Measurements from ENCODE around the gene RASD2.

The RASD2 gene

DNA sequence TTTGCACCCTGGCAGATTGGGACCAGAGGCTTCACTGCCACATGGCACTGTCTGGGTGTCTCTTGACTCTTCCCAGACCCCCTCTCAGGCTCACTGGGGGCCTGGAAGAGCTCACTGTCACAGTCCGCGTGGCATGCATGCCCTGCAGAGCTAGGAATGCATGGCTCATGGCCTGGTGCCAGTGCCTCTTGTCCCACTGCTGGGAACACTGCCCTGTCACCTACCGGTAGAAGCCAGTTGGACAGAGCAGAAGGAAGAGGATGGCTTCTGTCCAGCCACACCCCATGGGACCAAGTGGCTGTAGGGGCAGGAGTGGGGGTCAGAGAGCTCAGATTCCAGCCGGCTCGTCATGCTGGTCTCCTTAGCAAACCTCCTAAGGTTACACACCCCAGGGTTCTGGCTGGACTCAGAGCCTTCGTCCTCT, 46.8 kb downstream of the RASD2 start:
- H3K27me3 ChIP-seq (ENCODE audit: control insufficient read depth, insufficient read depth, low read length), result peaks cover 6% of the 10 kb centered on the region
- H3K9ac ChIP-seq (ENCODE audit: low read length), result no peak overlapping the region
- H3K9me3 ChIP-seq (ENCODE audit: control insufficient read depth, low read length), result no peaks in the 10 kb centered on the region
- H3K4me1 ChIP-seq (ENCODE audit: control insufficient read depth, insufficient read depth, low read length), result no peaks in the 10 kb centered on the region
- H3K36me3 ChIP-seq (ENCODE audit: control insufficient read depth, insufficient read depth, low read length), result no peaks in the 10 kb centered on the region
- H3K4me3 ChIP-seq (ENCODE audit: low read length), result no peak overlapping the region

DNA sequence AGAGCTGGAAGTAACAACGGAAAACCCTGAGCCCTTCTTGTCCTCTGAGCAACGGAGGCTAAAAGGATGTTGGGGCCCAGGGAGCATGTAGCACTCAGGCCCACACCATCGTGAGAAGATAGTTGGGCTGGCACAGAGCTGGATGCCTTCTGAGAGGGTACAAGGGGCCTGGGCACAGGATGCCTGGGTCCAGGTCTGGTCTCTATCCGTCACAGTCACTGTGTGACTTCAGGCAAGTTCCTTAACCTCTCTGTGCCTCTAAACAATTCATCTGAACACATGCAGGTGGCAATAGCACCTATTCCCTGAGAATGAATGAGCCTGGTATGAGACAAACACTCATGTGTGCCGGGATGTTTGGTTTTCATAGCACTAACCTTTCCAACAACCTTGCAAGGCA, 47.3 kb downstream of the RASD2 start:
- Histone ChIP-seq H3K27me3 (ENCODE audit: control insufficient read depth, insufficient read depth, low read length) (peaks cover 6% of the 10 kb centered on the region), H3K9ac (ENCODE audit: low read length) (no peak overlapping the region), H3K36me3 (ENCODE audit: control insufficient read depth, insufficient read depth, low read length) (no peaks in the 10 kb centered on the region), H3K4me1 (ENCODE audit: control insufficient read depth, insufficient read depth, low read length) (no peaks in the 10 kb centered on the region), H3K4me3 (ENCODE audit: low read length) (no peak overlapping the region), H3K9me3 (ENCODE audit: control insufficient read depth, low read length) (no peaks in the 10 kb centered on the region)

DNA sequence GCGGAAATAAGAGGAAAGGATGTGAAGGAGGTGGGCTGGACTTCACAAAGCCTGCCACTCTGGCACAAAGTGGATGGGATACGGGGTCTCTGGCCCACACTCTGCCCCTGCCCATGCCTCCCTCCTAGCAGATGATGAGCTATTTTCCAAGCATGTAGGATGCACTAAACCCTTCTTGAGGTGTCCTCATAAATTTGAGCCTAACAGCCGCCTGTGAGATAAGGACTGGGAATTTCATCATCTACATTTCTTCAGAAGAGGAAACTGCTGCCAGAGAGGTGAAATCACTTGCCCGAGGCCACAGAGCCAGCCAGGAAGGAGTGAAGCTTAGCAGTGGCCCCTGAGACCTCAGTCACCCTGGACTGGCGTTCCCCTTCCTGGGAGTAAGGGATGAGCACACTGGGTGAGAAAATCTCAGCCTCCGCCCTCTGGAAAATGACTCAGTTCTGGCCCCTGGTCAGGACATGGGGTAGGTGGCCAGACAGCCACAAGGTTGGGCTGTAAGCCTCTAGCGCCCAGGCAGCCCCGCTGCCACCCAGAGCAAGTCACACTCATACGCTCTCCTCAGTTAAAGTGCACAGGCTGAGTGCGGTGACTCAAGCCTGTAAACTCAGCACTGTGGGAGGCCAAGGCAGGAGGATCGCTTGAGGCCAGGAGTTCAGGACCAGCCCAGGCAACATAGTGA, 48.6 kb downstream of the RASD2 start:
- Histone ChIP-seq H3K4me3 (ENCODE audit: low read length) (no peak overlapping the region), H3K36me3 (ENCODE audit: control insufficient read depth, insufficient read depth, low read length) (no peaks in the 10 kb centered on the region), H3K9ac (ENCODE audit: low read length) (no peak overlapping the region), H3K27me3 (ENCODE audit: control insufficient read depth, insufficient read depth, low read length) (peaks cover 6% of the 10 kb centered on the region), H3K9me3 (ENCODE audit: control insufficient read depth, low read length) (no peaks in the 10 kb centered on the region), H3K4me1 (ENCODE audit: control insufficient read depth, insufficient read depth, low read length) (no peaks in the 10 kb centered on the region)

DNA sequence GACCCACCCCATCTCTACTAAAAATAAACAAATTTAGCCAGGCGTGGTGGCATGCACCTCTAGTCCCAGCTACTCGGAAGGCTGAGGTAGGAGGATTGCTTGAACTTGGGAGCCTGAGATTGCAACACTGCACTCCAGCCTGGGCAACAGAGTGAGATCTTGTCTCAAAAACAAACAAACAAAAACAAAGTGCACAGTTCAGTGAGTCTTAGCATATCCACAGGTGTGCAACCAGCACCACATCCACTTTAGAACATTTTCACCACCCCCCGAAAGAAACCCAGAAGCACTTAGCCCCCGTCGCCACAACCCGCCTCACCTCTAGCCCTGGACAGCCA, 49.1 kb downstream of the RASD2 start:
- Histone ChIP-seq H3K9me3 (ENCODE audit: control insufficient read depth, low read length) (no peaks in the 10 kb centered on the region), H3K36me3 (ENCODE audit: control insufficient read depth, insufficient read depth, low read length) (no peaks in the 10 kb centered on the region), H3K4me1 (ENCODE audit: control insufficient read depth, insufficient read depth, low read length) (no peaks in the 10 kb centered on the region), H3K4me3 (ENCODE audit: low read length) (no peak overlapping the region), H3K9ac (ENCODE audit: low read length) (no peak overlapping the region), H3K27me3 (ENCODE audit: control insufficient read depth, insufficient read depth, low read length) (peaks cover 6% of the 10 kb centered on the region)

DNA sequence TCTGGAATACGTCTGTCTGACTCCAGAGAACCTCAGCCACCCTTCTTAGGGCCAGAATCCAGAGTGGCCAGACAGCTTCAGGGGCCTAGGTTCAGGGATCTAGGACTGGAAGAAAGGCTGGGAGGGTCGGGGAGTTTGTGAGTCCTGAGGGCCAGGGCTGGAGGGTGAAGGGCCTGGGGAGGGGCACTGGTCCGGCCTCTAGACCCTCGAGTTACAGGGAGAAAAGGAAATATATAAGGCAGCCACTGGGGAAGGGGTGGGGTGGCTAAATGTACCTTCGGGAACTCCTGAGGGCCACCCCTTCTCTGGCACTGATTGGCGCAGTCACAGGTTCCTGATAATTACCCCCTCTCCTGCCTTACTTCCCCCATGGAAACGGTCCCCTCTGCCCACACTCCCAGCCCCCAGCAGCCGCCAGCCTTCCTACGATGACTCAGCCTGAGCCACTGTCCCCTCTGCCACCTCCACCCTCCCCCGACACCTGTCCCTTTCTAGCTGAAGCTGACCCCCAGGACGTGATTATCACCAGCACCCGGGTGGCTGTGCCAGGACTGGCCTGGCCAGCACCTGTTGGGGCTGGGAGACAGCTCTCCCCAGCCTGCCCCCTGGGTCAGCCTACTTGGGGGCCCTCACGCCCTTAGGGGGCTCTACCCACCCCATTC, 50.1 kb downstream of the RASD2 start:
- Histone ChIP-seq H3K4me1 (ENCODE audit: control insufficient read depth, insufficient read depth, low read length) (no peaks in the 10 kb centered on the region), H3K4me3 (ENCODE audit: low read length) (no peak overlapping the region), H3K9me3 (ENCODE audit: control insufficient read depth, low read length) (no peaks in the 10 kb centered on the region), H3K36me3 (ENCODE audit: control insufficient read depth, insufficient read depth, low read length) (no peaks in the 10 kb centered on the region), H3K27me3 (ENCODE audit: control insufficient read depth, insufficient read depth, low read length) (peaks cover 6% of the 10 kb centered on the region), H3K9ac (ENCODE audit: low read length) (no peak overlapping the region)

DNA sequence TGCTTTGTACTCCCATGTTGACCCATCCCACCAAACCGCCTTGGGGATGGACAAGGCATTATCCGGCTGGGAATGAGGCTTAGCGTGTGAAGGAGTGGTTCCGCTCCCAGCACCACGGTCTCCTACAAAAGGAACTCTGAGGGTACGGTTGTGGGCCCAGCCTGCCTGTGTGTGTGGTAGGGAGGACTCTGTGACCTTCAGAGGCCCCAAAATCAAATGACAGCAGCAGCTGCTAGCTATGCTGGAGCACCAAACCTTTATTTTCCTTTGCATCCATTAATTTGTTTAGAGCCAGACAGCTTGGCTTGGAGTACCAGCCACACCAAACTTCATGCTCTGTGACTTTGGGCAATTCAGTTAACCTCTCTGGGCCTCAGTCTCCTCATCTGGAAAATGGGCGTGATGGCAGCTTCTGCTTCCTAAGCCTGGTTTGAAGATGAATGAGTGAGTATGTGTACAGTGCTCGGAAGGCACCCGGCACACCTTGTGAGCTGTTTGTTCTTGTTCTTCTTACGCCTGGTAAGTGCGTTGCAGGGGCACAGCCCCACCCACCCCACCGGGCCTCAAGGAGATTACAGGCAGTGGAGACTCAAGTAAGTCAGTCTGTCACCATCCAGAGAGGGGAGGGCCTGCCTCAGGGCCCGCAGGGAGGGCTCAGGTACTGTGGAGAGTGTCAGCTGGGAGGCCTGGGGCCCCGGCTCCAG, 51.2 kb downstream of the RASD2 start:
- no peak overlapping the region for H3K9ac ChIP-seq (ENCODE audit: low read length)
- no peaks in the 10 kb centered on the region for H3K4me1 ChIP-seq (ENCODE audit: control insufficient read depth, insufficient read depth, low read length)

DNA sequence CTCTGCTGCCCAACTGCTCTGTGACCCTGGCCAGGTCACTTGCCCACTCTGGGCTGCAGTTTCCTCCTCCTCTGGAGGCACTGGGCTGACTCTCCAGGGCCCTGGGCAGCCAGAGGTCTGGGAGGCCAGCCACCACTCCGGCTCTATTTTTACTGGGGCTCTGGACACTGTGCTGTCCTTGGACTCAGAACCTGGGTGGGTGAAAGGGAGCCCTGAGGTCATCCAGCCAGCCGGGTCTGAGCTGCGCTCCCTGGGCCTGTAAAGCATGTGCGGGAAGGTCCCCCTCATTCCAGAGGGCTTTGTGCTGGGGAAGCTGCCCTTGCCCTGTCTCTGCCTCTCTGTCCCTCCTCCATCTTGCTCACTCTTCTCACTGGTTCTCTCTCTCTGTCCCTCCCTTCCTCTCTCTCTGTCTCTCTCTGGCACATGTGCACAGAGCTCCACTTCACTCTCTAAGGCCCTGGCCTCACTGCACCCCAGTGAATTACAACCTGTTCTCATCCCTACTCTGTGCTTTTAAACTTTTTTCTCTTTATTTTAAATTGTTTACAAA, 51.9 kb downstream of the RASD2 start:
- H3K9me3 ChIP-seq (ENCODE audit: control insufficient read depth, low read length), result no peaks in the 10 kb centered on the region
- H3K27me3 ChIP-seq (ENCODE audit: control insufficient read depth, insufficient read depth, low read length), result peaks cover 6% of the 10 kb centered on the region
- H3K4me1 ChIP-seq (ENCODE audit: control insufficient read depth, insufficient read depth, low read length), result no peaks in the 10 kb centered on the region
- no peaks in the 10 kb centered on the region for H3K36me3 ChIP-seq (ENCODE audit: control insufficient read depth, insufficient read depth, low read length)
- no peak overlapping the region for H3K9ac ChIP-seq (ENCODE audit: low read length)
- no peak overlapping the region for H3K4me3 ChIP-seq (ENCODE audit: low read length)

More for the DNA sequence above, 51.2 kb downstream of the RASD2 start:
- Histone ChIP-seq H3K36me3 (ENCODE audit: control insufficient read depth, insufficient read depth, low read length) (no peaks in the 10 kb centered on the region), H3K9me3 (ENCODE audit: control insufficient read depth, low read length) (no peaks in the 10 kb centered on the region), H3K4me3 (ENCODE audit: low read length) (no peak overlapping the region), H3K27me3 (ENCODE audit: control insufficient read depth, insufficient read depth, low read length) (peaks cover 6% of the 10 kb centered on the region)

DNA sequence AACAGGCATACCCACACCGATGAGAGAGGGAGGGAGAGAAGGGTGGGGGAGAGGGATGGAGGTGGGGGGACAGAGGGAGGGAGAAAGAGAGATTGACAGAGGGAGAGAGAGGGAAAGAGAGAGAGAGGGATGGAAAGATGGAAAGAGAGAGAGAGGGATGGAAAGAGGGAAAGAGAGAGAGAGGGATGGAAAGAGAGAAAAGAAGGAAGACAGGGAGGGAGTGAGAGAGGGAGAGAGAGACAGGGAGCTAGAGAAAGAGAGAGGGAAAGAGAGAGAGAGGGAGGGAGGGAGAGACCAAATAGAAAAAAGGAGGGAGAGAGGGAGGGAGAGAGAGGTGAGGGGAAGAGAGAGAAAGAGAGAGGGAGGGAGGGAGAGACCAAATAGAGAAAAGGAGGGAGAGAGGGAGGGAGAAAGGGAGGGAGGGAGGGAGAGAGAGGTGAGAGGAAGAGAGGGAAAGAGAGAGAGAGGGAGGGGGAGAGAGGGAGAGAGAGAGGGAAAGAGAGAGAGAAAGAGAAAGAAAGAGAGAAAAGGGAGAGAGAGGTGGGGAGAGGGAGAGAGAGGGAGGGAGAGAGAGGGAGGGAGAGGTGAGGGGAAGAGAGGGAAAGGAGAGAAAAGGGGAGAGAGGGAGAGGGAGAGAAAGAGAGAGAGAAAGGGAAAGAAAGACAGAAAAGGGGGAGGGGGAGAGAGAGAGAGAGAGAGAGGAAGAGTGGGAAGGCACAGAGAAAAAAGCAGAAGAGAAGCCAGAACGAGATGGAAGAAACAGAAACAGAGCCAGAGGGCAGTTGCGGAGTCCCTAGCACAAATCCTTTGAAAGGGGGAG, 52.6 kb downstream of the RASD2 start:
- H3K9ac ChIP-seq (ENCODE audit: low read length), result no peak overlapping the region
- no peaks in the 10 kb centered on the region for H3K9me3 ChIP-seq (ENCODE audit: control insufficient read depth, low read length)
- no peak overlapping the region for H3K4me3 ChIP-seq (ENCODE audit: low read length)
- no peaks in the 10 kb centered on the region for H3K4me1 ChIP-seq (ENCODE audit: control insufficient read depth, insufficient read depth, low read length)
- peaks cover 6% of the 10 kb centered on the region for H3K27me3 ChIP-seq (ENCODE audit: control insufficient read depth, insufficient read depth, low read length)
- H3K36me3 ChIP-seq (ENCODE audit: control insufficient read depth, insufficient read depth, low read length), result no peaks in the 10 kb centered on the region

DNA sequence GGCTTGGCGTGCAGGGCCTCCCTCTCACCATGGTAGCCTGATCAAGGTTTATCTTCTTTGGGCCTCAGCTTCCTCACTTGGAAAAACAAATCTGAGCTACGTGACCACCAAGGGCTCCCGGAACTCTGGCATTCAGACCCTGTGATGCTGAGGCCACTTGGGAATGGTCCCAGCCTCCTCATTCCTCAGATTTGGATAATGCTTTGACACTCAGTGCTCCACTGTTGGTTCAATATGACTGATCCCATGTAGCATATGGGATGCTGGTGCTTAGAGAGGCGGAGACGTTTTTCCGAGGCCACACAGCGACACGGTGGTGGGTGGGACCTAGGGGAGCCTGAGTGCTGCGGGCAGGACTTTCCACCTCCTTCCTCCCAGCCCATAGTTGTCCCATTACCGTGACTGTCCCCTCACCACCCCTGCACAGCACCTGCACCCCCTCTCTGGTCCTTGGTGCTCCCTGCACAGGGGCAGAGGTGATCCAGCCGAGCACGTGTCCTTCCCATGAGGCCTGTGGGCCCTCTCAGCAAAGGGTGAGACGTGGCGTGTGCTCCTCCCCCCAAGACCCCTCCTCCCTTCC, 53.4 kb downstream of the RASD2 start:
- no peaks in the 10 kb centered on the region for H3K4me1 ChIP-seq (ENCODE audit: control insufficient read depth, insufficient read depth, low read length)
- H3K27me3 ChIP-seq (ENCODE audit: control insufficient read depth, insufficient read depth, low read length), result no peaks in the 10 kb centered on the region
- H3K36me3 ChIP-seq (ENCODE audit: control insufficient read depth, insufficient read depth, low read length), result no peaks in the 10 kb centered on the region
- H3K4me3 ChIP-seq (ENCODE audit: low read length), result no peak overlapping the region
- H3K9me3 ChIP-seq (ENCODE audit: control insufficient read depth, low read length), result no peaks in the 10 kb centered on the region
- H3K9ac ChIP-seq (ENCODE audit: low read length), result no peak overlapping the region

DNA sequence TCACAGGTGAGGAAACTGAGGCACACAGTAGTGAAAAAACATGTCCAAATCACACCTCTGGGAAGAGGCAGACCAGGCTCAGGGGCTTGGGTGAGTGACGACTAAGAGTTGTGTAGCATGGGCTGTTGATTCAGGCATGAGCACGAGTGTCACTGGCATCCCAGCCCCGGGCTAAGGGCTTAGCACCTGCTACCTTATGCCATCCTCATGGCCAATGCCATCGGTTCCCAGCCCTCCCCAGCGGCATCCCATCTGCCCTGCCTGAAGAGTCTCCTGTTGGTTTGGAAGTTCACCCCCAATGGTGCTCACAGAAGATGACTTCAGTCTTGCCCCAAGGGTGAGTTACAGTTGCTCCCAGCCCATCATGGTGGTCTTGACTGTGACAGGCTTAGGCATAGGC, 54.1 kb downstream of the RASD2 start:
- no peaks in the 10 kb centered on the region for H3K36me3 ChIP-seq (ENCODE audit: control insufficient read depth, insufficient read depth, low read length)
- H3K4me1 ChIP-seq (ENCODE audit: control insufficient read depth, insufficient read depth, low read length), result no peaks in the 10 kb centered on the region
- no peak overlapping the region for H3K9ac ChIP-seq (ENCODE audit: low read length)

DNA sequence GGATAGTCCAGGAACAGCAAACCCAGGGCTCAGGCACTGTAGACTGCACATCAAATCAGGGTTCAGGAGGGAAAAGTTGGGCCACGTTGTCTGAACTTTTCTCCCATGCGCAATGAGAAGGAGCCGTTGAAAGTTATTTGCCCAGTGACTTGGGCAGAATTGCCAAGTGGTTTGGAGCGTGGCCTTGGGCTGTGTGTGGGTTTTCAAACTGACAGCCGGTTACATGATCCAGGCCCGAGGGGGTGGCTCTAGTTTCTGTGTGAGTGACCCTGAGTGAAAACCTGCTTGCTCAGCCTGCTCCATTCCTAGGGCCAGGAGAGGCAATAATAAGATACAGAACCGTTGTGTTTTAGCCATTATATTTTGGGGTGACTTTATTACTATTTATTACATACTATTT, 56.2 kb downstream of the RASD2 start:
- Histone ChIP-seq H3K9me3 (ENCODE audit: control insufficient read depth, low read length) (no peaks in the 10 kb centered on the region), H3K36me3 (ENCODE audit: control insufficient read depth, insufficient read depth, low read length) (no peaks in the 10 kb centered on the region), H3K27me3 (ENCODE audit: control insufficient read depth, insufficient read depth, low read length) (no peaks in the 10 kb centered on the region), H3K4me1 (ENCODE audit: control insufficient read depth, insufficient read depth, low read length) (no peaks in the 10 kb centered on the region), H3K4me3 (ENCODE audit: low read length) (no peak overlapping the region), H3K9ac (ENCODE audit: low read length) (no peak overlapping the region)

More for the DNA sequence above, 54.1 kb downstream of the RASD2 start:
- no peak overlapping the region for H3K4me3 ChIP-seq (ENCODE audit: low read length)
- no peaks in the 10 kb centered on the region for H3K9me3 ChIP-seq (ENCODE audit: control insufficient read depth, low read length)
- H3K27me3 ChIP-seq (ENCODE audit: control insufficient read depth, insufficient read depth, low read length), result no peaks in the 10 kb centered on the region

Data from mucosa of stomach (tissue), 1 donor.